Measurements from ENCODE around the gene IVD. TPM values are rescaled to one million over a fixed set of nuclear protein-coding genes. Genes with fewer than 3 reads are reported as not detected.

IVD gene
- total and polyA plus RNA-seq, 2 of the 4 experiments (the other 2 are of a cell fraction): 31.7 to 41.1 TPM

DNA sequence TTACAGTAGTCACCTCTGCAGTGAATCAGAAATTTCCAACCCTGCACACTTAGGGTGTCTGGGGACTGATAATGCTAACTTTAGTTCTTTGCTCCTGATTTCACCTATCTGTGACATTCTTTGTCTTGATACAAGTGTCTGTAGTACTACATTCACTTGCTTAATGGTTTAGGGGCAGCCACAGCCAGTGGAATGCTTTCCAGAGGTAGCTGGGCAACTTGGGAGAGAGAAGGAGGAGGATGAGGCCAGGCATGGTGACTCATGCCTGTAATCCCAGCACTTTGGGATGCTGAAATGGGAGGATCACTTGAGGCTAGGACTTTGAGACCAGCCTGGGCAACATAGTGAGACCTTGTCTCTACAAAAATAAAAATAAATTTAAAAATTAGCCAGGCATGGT lies 43.7 kb downstream of the IVD start:
- H3K4ac ChIP-seq (ENCODE audit: low read depth, low read length): no peak overlapping the region
- H4K8ac ChIP-seq (ENCODE audit: low read depth in 2 of 2, low read length in 2 of 2): no peak overlapping the region
- TF ChIP-seq ELK1 (IDR thresholded peaks at IDR 0.05; ENCODE audit: borderline replicate concordance, low read depth, low read length): no peak
- peak; percentile 30; the same call in 1 of the 2 replicates for TF ChIP-seq FOS (IDR thresholded peaks at IDR 0.05; ENCODE audit: low read depth, low read length)
- peaks cover 78% of the 10 kb centered on the region for H4K20me1 ChIP-seq (ENCODE audit: insufficient read depth, low read length)
- no peak overlapping the region for H3K4me3 ChIP-seq (ENCODE audit: insufficient read depth, low read depth, low read length)
- no peak overlapping the region for H2AK5ac ChIP-seq (ENCODE audit: low read depth, low read length)
- intact Hi-C loops (cut with micrococcal nuclease) (no loop called here), in situ Hi-C loops (cut with MboI; ENCODE audit: low sequenced_read_pairs) (no loop called here), dilution Hi-C loops (cut with HindIII; ENCODE audit: low sequenced_read_pairs, unreplicated experiment) (no loop called here)
- no peak overlapping the region for H2BK15ac ChIP-seq (ENCODE audit: low read depth, low read length)
- ATAC-seq (ENCODE audit: low read depth): peak; percentile 49
- no peak overlapping the region for H2BK20ac ChIP-seq (ENCODE audit: low read depth, low read length)
- DNase-seq: peak; percentile 41
- no peaks in the 10 kb centered on the region for H3K9me3 ChIP-seq (ENCODE audit: control insufficient read depth, insufficient read depth, low read length)
- no peak overlapping the region for H3K27ac ChIP-seq (ENCODE audit: insufficient read depth, low read length)
- H3K79me1 ChIP-seq (ENCODE audit: low read depth in 1 of 2, low read length in 2 of 2): peaks cover 38 to 83% of the 10 kb centered on the region in 2 experiments
- H3K18ac ChIP-seq (ENCODE audit: low read depth, low read length): no peak overlapping the region
- H3K36me3 ChIP-seq (ENCODE audit: control insufficient read depth, insufficient read depth, low read length): no peaks in the 10 kb centered on the region
- BruUV-seq (replicated peaks): no TSS peak
- H3K27me3 ChIP-seq (ENCODE audit: control insufficient read depth, insufficient read depth, low read length): no peaks in the 10 kb centered on the region
- H2AK9ac ChIP-seq (replicated peaks; ENCODE audit: low read depth, low read length, poor library complexity): no peak overlapping the region
- POLR2A ChIA-PET (ENCODE audit: unreplicated experiment): no interaction called here
- no peak overlapping the region for H3K14ac ChIP-seq (replicated peaks; ENCODE audit: low read depth, low read length)
- H3K9me1 ChIP-seq (ENCODE audit: insufficient read depth, low read length): peaks cover 19% of the 10 kb centered on the region
- no peak overlapping the region for H2BK120ac ChIP-seq (ENCODE audit: low read depth, low read length)
- CTCF ChIA-PET: interaction anchor here (1.0 kb wide), 1 partner anchor 10 kb away, joined by 3 read pairs; no protein-coding TSS in a partner anchor
- H3K4me1 ChIP-seq (ENCODE audit: control insufficient read depth, insufficient read depth, low read length): peaks cover 12% of the 10 kb centered on the region
- no peak overlapping the region for H3K9ac ChIP-seq (ENCODE audit: low read depth, low read length)
- H2AFZ ChIP-seq (replicated peaks; ENCODE audit: low read length, poor library complexity): no peak overlapping the region
- H2BK5ac ChIP-seq (ENCODE audit: low read depth, low read length, poor library complexity, severe bottlenecking): no peak overlapping the region
- H4K5ac ChIP-seq (ENCODE audit: low read depth, low read length): no peak overlapping the region
- H3K4me2 ChIP-seq (ENCODE audit: low read depth, low read length): no peak overlapping the region
- no peak overlapping the region for H3K23ac ChIP-seq (ENCODE audit: low read depth, low read length)
- no peak overlapping the region for H3K56ac ChIP-seq (ENCODE audit: extremely low read depth, insufficient read depth, low read length)
- H4K91ac ChIP-seq (ENCODE audit: insufficient read depth, low read depth, low read length): no peak overlapping the region

All from IMR-90 (cell line).